Activated CD8-positive, alpha-beta memory T cell treated with anti-CD3 and anti-CD28 coated beads for 4 hours (primary cell): ENCODE data around the gene SLC66A2.
"Not testable (repeated sequence)": the region's sequence is repeated elsewhere in the genome, so short reads cannot be mapped to it uniquely, and the experiment has no call there.

ENCODE experiments used
- DNase-seq, 2 donors: peaks; one replicate each; pipeline ENCODE4 v3.0.0-alpha.2; 2020; ENCODE audit warnings: low read depth in 2 of 2

The SLC66A2 gene

GRCh38 chr18:79951545-79952455 is at the start of gene SLC66A2:
Gene SLC66A2, minus strand, starts transcription at chr18:79951653. Its CDS starts 727 bp downstream, at chr18:79950926.
- DNase-seq = peak; percentile 86 to 91

- DNase-seq = no peak
Observed at GRCh38 chr18:80000877-80001276, 49.4 kb upstream of the SLC66A2 start.

GRCh38 chr18:79999701-80000100 is 48.2 kb upstream of the SLC66A2 start:
- DNase-seq = not testable (repeated sequence)

- no peak for DNase-seq
Observed at GRCh38 chr18:79991494-79991893, 40.0 kb upstream of the SLC66A2 start.

GRCh38 chr18:79989195-79989497 is 37.7 kb upstream of the SLC66A2 start:
- DNase-seq = no peak

GRCh38 chr18:79988451-79989194 is 37.2 kb upstream of the SLC66A2 start, which contains the start of gene TXNL4A:
Gene TXNL4A, minus strand, starts transcription at chr18:79988563. Its CDS starts 171 bp downstream, at chr18:79988392.
- peak; percentile 67 to 72 for DNase-seq

GRCh38 chr18:79988071-79988450 is 36.6 kb upstream of the SLC66A2 start:
- peak in 1 of 2 donors; percentile 27 for DNase-seq

- DNase-seq = no peak
Observed at GRCh38 chr18:79987566-79987965, 36.1 kb upstream of the SLC66A2 start.

GRCh38 chr18:79986726-79987125 is 35.3 kb upstream of the SLC66A2 start:
- DNase-seq = no peak

- DNase-seq = no peak
Observed at GRCh38 chr18:79985172-79985571, 33.7 kb upstream of the SLC66A2 start.

- no peak for DNase-seq
Observed at GRCh38 chr18:79983793-79984192, 32.3 kb upstream of the SLC66A2 start.

- DNase-seq = no peak
Observed at GRCh38 chr18:79983253-79983652, 31.8 kb upstream of the SLC66A2 start.

- no peak for DNase-seq
Observed at GRCh38 chr18:79982736-79983135, 31.3 kb upstream of the SLC66A2 start.

GRCh38 chr18:79980585-79980984 is 29.1 kb upstream of the SLC66A2 start:
- DNase-seq = no peak

GRCh38 chr18:79979843-79980242 is 28.4 kb upstream of the SLC66A2 start:
- no peak for DNase-seq

GRCh38 chr18:79975985-79976680 is 24.7 kb upstream of the SLC66A2 start:
- DNase-seq = no peak

GRCh38 chr18:79975043-79975442 is 23.6 kb upstream of the SLC66A2 start:
- DNase-seq = no peak

- DNase-seq = no peak
Observed at GRCh38 chr18:79974025-79974654, 22.7 kb upstream of the SLC66A2 start.

- no peak for DNase-seq
Observed at GRCh38 chr18:79973517-79973916, 22.1 kb upstream of the SLC66A2 start.

- DNase-seq = no peak
Observed at GRCh38 chr18:79972720-79973119, 21.3 kb upstream of the SLC66A2 start.

- no peak for DNase-seq
Observed at GRCh38 chr18:79971986-79972385, 20.5 kb upstream of the SLC66A2 start.
